ENCODE data around the gene LMCD1. TPM values are rescaled to one million over a fixed set of nuclear protein-coding genes. Genes with fewer than 3 reads are reported as not detected.

LMCD1 gene
- total RNA-seq, 4 donors from 2014 or later: 23.3 to 52.8 (median 34.8) TPM

- no peaks in the 10 kb centered on the region for H3K9me3 ChIP-seq
- intact Hi-C loops (cut with DNase I): no loop called here
- H3K36me3 ChIP-seq: peaks cover 0 to 20% (median 0%) of the 10 kb centered on the region in 3 donors
- H3K27ac ChIP-seq: peak overlapping the region; percentile 10 to 79 (median 76)
- TF ChIP-seq POLR2A (IDR thresholded peaks at IDR 0.05) (no peak), CTCF (IDR thresholded peaks at IDR 0.05) (no peak)
- H3K27me3 ChIP-seq: no peaks in the 10 kb centered on the region
- peaks cover 16 to 94% (median 33%) of the 10 kb centered on the region in 3 donors for H3K4me1 ChIP-seq
- H3K4me3 ChIP-seq: peak overlapping the region in 3 of 4 donors; percentile 29 to 54 (median 42)
- no peak for DNase-seq
- WGBS, 2 donors: 60 to 63% methylated on average over 4 of the region's 4 CpGs
Measured at GRCh38 chr3:8504611-8504973, 3.0 kb downstream of the LMCD1 start.

- peaks cover 0 to 20% (median 0%) of the 10 kb centered on the region in 3 donors for H3K36me3 ChIP-seq
- WGBS, 2 donors: 8 to 22% methylated on average over 3 of the region's 3 CpGs
- peaks cover 15 to 92% (median 23%) of the 10 kb centered on the region in 3 donors for H3K4me1 ChIP-seq
- DNase-seq: no peak
- peak overlapping the region in 2 of 4 donors; percentile 5 to 54 for H3K4me3 ChIP-seq
- TF ChIP-seq POLR2A (IDR thresholded peaks at IDR 0.05) (no peak), CTCF (IDR thresholded peaks at IDR 0.05) (no peak)
- H3K27me3 ChIP-seq: no peaks in the 10 kb centered on the region
- peak overlapping the region; percentile 3 to 75 (median 19) for H3K27ac ChIP-seq
- H3K9me3 ChIP-seq: no peaks in the 10 kb centered on the region
- intact Hi-C loops (cut with DNase I): no loop called here
Measured at GRCh38 chr3:8505621-8506020, 4.0 kb downstream of the LMCD1 start.

- peaks cover 15 to 83% (median 22%) of the 10 kb centered on the region in 3 donors for H3K4me1 ChIP-seq
- H3K27me3 ChIP-seq: no peaks in the 10 kb centered on the region
- no peak for DNase-seq
- intact Hi-C loops (cut with DNase I): no loop called here
- H3K9me3 ChIP-seq: no peaks in the 10 kb centered on the region
- no peak for TF ChIP-seq POLR2A (IDR thresholded peaks at IDR 0.05)
- no peak for TF ChIP-seq CTCF (IDR thresholded peaks at IDR 0.05)
- WGBS, 2 donors: 61 to 71% methylated on average over 6 of the region's 6 CpGs
- peak overlapping the region in 1 of 4 donors; percentile 54 for H3K4me3 ChIP-seq
- H3K27ac ChIP-seq: peak overlapping the region in 3 of 4 donors; percentile 14 to 75 (median 30)
- peaks cover 0 to 25% (median 0%) of the 10 kb centered on the region in 3 donors for H3K36me3 ChIP-seq
Measured at GRCh38 chr3:8506571-8507061, 5.0 kb downstream of the LMCD1 start.

- TF ChIP-seq CTCF (IDR thresholded peaks at IDR 0.05): no peak
- TF ChIP-seq POLR2A (IDR thresholded peaks at IDR 0.05): no peak
- 59 to 71% methylated on average over 3 of the region's 3 CpGs for WGBS, 2 donors
- H3K27ac ChIP-seq: no peak overlapping the region
- no peaks in the 10 kb centered on the region for H3K9me3 ChIP-seq
- DNase-seq: no peak
- H3K4me1 ChIP-seq: peaks cover 15 to 77% (median 21%) of the 10 kb centered on the region in 3 donors
- peaks cover 0 to 33% (median 0%) of the 10 kb centered on the region in 3 donors for H3K36me3 ChIP-seq
- H3K4me3 ChIP-seq: no peak overlapping the region
- intact Hi-C loops (cut with DNase I): no loop called here
- no peaks in the 10 kb centered on the region for H3K27me3 ChIP-seq
Measured at GRCh38 chr3:8507496-8507895, 5.9 kb downstream of the LMCD1 start.

- intact Hi-C loops (cut with DNase I): no loop called here
- WGBS, 2 donors: 59 to 79% methylated on average over 3 to 6 of the region's 6 CpGs
- TF ChIP-seq POLR2A (IDR thresholded peaks at IDR 0.05) (no peak), CTCF (IDR thresholded peaks at IDR 0.05) (no peak)
- no peaks in the 10 kb centered on the region for H3K9me3 ChIP-seq
- peaks cover 8 to 56% (median 15%) of the 10 kb centered on the region in 3 donors for H3K4me1 ChIP-seq
- H3K36me3 ChIP-seq: peaks cover 0 to 53% (median 0%) of the 10 kb centered on the region in 3 donors
- H3K4me3 ChIP-seq: no peak overlapping the region
- no peaks in the 10 kb centered on the region for H3K27me3 ChIP-seq
- DNase-seq: no peak
- no peak overlapping the region for H3K27ac ChIP-seq
Measured at GRCh38 chr3:8509961-8510360, 8.3 kb downstream of the LMCD1 start.
